HepG2 (cell line): Measurements from ENCODE around the gene NECTIN2. TPM values are rescaled to one million over a fixed set of nuclear protein-coding genes. Genes with fewer than 3 reads are reported as not detected.

ENCODE experiments used
- ARNTL ChIP-seq: sonication (generic); formaldehyde crosslinking; IDR thresholded peaks from 2 replicates; pipeline ENCODE4 v1.4.0; 2020; ENCODE audit warnings: mild to moderate bottlenecking, missing genetic modification reagents
- CEBPG ChIP-seq: IDR thresholded peaks from 2 replicates; pipeline ENCODE4 v1.6.1; 2016
- HDAC1 ChIP-seq: sonication (generic); formaldehyde crosslinking; IDR thresholded peaks from 2 replicates; pipeline ENCODE4 v1.5.1; 2020; ENCODE audit warnings: mild to moderate bottlenecking, missing genetic modification reagents
- KLF6 ChIP-seq: IDR thresholded peaks from 2 replicates; pipeline ENCODE4 v1.8.0; 2016; ENCODE audit warnings: missing biosample characterization, missing genetic modification reagents
- NCOA1 ChIP-seq: sonication (generic); formaldehyde crosslinking; IDR thresholded peaks from 2 replicates; pipeline ENCODE4 v1.9.0; 2021; ENCODE audit warnings: missing genetic modification reagents
- NR2F1 ChIP-seq, 2 experiments: fragments of 450-650 bp in 1 of 2; formaldehyde crosslinking in 1 of 2; IDR thresholded peaks; 2 replicates each; pipeline versions ENCODE4 v1.5.0 to v1.6.1; 2016 to 2020; ENCODE audit warnings: mild to moderate bottlenecking in 1 of 2, missing compliant biosample characterization in 1 of 2, missing genetic modification reagents in 1 of 2, moderate library complexity in 1 of 2
- PRPF4 ChIP-seq: fragments of 200-400 bp; formaldehyde crosslinking; IDR thresholded peaks from 2 replicates; pipeline ENCODE4 v1.6.1; 2016; ENCODE audit warnings: low read length, low read depth; ENCODE audit not compliant: poor library complexity, severe bottlenecking
- REXO4 ChIP-seq: sonication (generic); formaldehyde crosslinking; IDR thresholded peaks from 2 replicates; pipeline ENCODE4 v1.8.0; 2022; ENCODE audit warnings: missing genetic modification reagents, mild to moderate bottlenecking, borderline replicate concordance
- SALL1 ChIP-seq: sonication (generic); formaldehyde crosslinking; IDR thresholded peaks from 2 replicates; pipeline ENCODE4 v1.8.0; 2022; ENCODE audit warnings: mild to moderate bottlenecking, missing genetic modification reagents
- SCMH1 ChIP-seq: sonication (generic); formaldehyde crosslinking; IDR thresholded peaks from 2 replicates; pipeline ENCODE4 v1.9.0; 2021; ENCODE audit warnings: missing genetic modification reagents, mild to moderate bottlenecking, borderline replicate concordance
- XBP1 ChIP-seq: sonication (generic); formaldehyde crosslinking; IDR thresholded peaks from 2 replicates; pipeline ENCODE4 v1.5.0; 2020; ENCODE audit warnings: missing genetic modification reagents
- ZFP82 ChIP-seq: sonication (generic); formaldehyde crosslinking; IDR thresholded peaks from 2 replicates; pipeline ENCODE4 v1.5.1; 2020; ENCODE audit warnings: mild to moderate bottlenecking, missing genetic modification reagents, borderline replicate concordance
- ZNF292 ChIP-seq: sonication (generic); formaldehyde crosslinking; IDR thresholded peaks from 2 replicates; pipeline ENCODE4 v1.8.1; 2022; ENCODE audit warnings: mild to moderate bottlenecking, low read depth, missing genetic modification reagents, borderline replicate concordance
- ZNF703 ChIP-seq: sonication (generic); formaldehyde crosslinking; IDR thresholded peaks from 2 replicates; pipeline ENCODE4 v1.5.1; 2020; ENCODE audit warnings: missing genetic modification reagents, mild to moderate bottlenecking, moderate library complexity, borderline replicate concordance
- ZNF709 ChIP-seq: sonication (generic); formaldehyde crosslinking; IDR thresholded peaks from 2 replicates; pipeline ENCODE4 v1.5.0; 2020; ENCODE audit warnings: mild to moderate bottlenecking, missing genetic modification reagents
- ZNF776 ChIP-seq: sonication (generic); formaldehyde crosslinking; IDR thresholded peaks from 2 replicates; pipeline ENCODE4 v1.4.0; 2020; ENCODE audit warnings: mild to moderate bottlenecking, missing genetic modification reagents
- polyA plus RNA-seq, 8 experiments: library from polyadenylated mRNA; depleted of rRNA in 3 of 8; stranded (reverse) in 7 of 8; unstranded in 1 of 8; fragments of >200 nt; fragmentation: Illumina TruSeq in 4 of 8; extraction: Trizol in 4 of 8; gene quantifications; 2 replicates each; pipeline versions ENCODE4 v1.2.1 to v1.2.3, GENCODE V29; 2011 to 2016; ENCODE audit warnings: low read depth in 4 of 8, missing spikeins in 1 of 8, mixed read lengths in 1 of 8; ENCODE audit not compliant: insufficient read depth in 1 of 8
- total RNA-seq, 5 experiments: library from RNA; depleted of rRNA; stranded (reverse); fragments of >200 nt; fragmentation: Illumina TruSeq; extraction: Trizol; gene quantifications; 2 replicates each; pipeline ENCODE4 v1.2.3, GENCODE V29; 2016; ENCODE audit warnings: low read depth in 1 of 5
- TF ChIP-seq, protein P1 (sequence below): sonication (generic); formaldehyde crosslinking; IDR thresholded peaks from 2 replicates; pipeline ENCODE4 v1.5.0; 2020; ENCODE audit warnings: mild to moderate bottlenecking, missing genetic modification reagents
- TF ChIP-seq, protein P2 (sequence below), 2 experiments: sonication (generic) in 1 of 2; formaldehyde crosslinking in 1 of 2; IDR thresholded peaks; 2 replicates each; pipeline versions ENCODE4 v1.4.0 to v1.6.1; 2018 to 2020; ENCODE audit warnings: missing genetic modification reagents in 2 of 2, borderline replicate concordance in 1 of 2, low read depth in 1 of 2, mild to moderate bottlenecking in 1 of 2, missing biosample characterization in 1 of 2
- TF ChIP-seq, protein P3 (sequence below): sonication (generic); formaldehyde crosslinking; IDR thresholded peaks from 2 replicates; pipeline ENCODE4 v1.4.0; 2020; ENCODE audit warnings: mild to moderate bottlenecking, missing genetic modification reagents
- TF ChIP-seq, protein P4 (sequence below): IDR thresholded peaks from 2 replicates; pipeline ENCODE4 v1.6.1; 2016; ENCODE audit warnings: control low read depth
- TF ChIP-seq, protein P5 (sequence below): sonication (generic); formaldehyde crosslinking; IDR thresholded peaks from 2 replicates; pipeline ENCODE4 v1.8.1; 2022; ENCODE audit warnings: low read depth, mild to moderate bottlenecking, missing genetic modification reagents

Gene NECTIN2
- total and polyA plus RNA-seq, 2 of the 13 experiments (the other 11 are each of a cell fraction or from before 2014, with no cell fraction given) = 75.4 to 114 TPM

DNA sequence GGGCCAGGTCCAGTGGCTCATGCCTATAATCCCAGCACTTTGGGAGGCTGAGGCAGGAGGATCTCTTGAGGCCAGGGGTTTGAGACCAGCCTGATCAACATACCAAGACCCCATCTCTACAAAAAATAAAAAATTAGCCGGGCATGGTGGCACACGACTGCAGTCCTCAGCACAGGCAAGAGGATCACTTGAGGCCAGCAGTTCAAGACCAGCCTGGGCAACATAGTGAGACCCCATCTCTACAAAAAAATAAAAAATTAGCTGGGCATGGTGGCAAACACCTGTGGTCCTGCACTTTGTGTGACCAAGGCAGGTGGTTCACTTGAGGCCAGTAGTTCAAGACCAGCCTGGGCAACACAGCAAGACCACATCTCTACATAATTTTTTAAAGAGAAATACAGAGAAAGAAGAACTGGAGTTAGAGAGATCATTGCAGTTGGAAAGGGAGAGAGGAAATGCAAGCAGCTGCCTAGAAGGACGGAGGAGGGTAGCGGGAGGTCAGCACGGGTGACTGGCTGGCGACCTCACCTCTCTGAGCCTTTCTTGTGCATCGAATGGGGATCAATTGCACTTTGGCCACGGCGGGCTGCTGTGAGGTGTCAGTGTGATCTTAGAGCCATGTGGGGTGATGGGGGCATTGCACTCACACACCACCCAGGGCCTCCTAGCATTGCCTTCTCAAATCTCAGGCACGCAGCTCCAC lies 23.3 kb upstream of the NECTIN2 start (continued):
- TF ChIP-seq ZNF292 (CRISPR knock-in tag) (peak; percentile 81; the same call in 1 of the 2 replicates), KLF6 (no peak), HDAC1 (peak; percentile 58; the same call in 1 of the 2 replicates), ZNF709 (CRISPR knock-in tag) (no peak), ZNF776 (CRISPR knock-in tag) (no peak), ZFP82 (CRISPR knock-in tag) (no peak), SCMH1 (CRISPR knock-in tag) (no peak), SALL1 (CRISPR knock-in tag) (no peak; the same call in 1 of the 2 replicates), ZNF703 (no peak), ARNTL (CRISPR knock-in tag) (no peak), CEBPG (CRISPR knock-in tag) (no peak), REXO4 (CRISPR knock-in tag) (no peak), PRPF4 (no peak), NCOA1 (CRISPR knock-in tag) (no peak), NR2F1 (CRISPR knock-in tag; IDR thresholded peaks at IDR 0.05) (no peak), XBP1 (no peak)
- TF ChIP-seq, protein P1, sequence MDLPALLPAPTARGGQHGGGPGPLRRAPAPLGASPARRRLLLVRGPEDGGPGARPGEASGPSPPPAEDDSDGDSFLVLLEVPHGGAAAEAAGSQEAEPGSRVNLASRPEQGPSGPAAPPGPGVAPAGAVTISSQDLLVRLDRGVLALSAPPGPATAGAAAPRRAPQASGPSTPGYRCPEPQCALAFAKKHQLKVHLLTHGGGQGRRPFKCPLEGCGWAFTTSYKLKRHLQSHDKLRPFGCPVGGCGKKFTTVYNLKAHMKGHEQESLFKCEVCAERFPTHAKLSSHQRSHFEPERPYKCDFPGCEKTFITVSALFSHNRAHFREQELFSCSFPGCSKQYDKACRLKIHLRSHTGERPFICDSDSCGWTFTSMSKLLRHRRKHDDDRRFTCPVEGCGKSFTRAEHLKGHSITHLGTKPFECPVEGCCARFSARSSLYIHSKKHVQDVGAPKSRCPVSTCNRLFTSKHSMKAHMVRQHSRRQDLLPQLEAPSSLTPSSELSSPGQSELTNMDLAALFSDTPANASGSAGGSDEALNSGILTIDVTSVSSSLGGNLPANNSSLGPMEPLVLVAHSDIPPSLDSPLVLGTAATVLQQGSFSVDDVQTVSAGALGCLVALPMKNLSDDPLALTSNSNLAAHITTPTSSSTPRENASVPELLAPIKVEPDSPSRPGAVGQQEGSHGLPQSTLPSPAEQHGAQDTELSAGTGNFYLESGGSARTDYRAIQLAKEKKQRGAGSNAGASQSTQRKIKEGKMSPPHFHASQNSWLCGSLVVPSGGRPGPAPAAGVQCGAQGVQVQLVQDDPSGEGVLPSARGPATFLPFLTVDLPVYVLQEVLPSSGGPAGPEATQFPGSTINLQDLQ (CRISPR knock-in tag) = no peak
- TF ChIP-seq, protein P2, sequence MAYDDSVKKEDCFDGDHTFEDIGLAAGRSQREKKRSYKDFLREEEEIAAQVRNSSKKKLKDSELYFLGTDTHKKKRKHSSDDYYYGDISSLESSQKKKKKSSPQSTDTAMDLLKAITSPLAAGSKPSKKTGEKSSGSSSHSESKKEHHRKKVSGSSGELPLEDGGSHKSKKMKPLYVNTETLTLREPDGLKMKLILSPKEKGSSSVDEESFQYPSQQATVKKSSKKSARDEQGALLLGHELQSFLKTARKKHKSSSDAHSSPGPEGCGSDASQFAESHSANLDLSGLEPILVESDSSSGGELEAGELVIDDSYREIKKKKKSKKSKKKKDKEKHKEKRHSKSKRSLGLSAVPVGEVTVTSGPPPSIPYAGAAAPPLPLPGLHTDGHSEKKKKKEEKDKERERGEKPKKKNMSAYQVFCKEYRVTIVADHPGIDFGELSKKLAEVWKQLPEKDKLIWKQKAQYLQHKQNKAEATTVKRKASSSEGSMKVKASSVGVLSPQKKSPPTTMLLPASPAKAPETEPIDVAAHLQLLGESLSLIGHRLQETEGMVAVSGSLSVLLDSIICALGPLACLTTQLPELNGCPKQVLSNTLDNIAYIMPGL (CRISPR knock-in tag; IDR thresholded peaks at IDR 0.05; ENCODE audit: borderline replicate concordance in 1 of 2, low read depth in 1 of 2) = no peak
- TF ChIP-seq, protein P3, sequence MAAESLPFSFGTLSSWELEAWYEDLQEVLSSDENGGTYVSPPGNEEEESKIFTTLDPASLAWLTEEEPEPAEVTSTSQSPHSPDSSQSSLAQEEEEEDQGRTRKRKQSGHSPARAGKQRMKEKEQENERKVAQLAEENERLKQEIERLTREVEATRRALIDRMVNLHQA = no peak
- TF ChIP-seq, protein P4, sequence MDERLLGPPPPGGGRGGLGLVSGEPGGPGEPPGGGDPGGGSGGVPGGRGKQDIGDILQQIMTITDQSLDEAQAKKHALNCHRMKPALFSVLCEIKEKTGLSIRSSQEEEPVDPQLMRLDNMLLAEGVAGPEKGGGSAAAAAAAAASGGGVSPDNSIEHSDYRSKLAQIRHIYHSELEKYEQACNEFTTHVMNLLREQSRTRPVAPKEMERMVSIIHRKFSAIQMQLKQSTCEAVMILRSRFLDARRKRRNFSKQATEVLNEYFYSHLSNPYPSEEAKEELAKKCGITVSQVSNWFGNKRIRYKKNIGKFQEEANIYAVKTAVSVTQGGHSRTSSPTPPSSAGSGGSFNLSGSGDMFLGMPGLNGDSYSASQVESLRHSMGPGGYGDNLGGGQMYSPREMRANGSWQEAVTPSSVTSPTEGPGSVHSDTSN (CRISPR knock-in tag) = no peak
- TF ChIP-seq, protein P5, sequence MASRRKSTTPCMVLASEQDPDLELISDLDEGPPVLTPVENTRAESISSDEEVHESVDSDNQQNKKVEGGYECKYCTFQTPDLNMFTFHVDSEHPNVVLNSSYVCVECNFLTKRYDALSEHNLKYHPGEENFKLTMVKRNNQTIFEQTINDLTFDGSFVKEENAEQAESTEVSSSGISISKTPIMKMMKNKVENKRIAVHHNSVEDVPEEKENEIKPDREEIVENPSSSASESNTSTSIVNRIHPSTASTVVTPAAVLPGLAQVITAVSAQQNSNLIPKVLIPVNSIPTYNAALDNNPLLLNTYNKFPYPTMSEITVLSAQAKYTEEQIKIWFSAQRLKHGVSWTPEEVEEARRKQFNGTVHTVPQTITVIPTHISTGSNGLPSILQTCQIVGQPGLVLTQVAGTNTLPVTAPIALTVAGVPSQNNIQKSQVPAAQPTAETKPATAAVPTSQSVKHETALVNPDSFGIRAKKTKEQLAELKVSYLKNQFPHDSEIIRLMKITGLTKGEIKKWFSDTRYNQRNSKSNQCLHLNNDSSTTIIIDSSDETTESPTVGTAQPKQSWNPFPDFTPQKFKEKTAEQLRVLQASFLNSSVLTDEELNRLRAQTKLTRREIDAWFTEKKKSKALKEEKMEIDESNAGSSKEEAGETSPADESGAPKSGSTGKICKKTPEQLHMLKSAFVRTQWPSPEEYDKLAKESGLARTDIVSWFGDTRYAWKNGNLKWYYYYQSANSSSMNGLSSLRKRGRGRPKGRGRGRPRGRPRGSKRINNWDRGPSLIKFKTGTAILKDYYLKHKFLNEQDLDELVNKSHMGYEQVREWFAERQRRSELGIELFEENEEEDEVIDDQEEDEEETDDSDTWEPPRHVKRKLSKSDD (CRISPR knock-in tag) = no peak
